ENCODE data around the gene DOP1A. TPM values are rescaled to one million over a fixed set of nuclear protein-coding genes. Genes with fewer than 3 reads are reported as not detected.
A peak's percentile ranks its signal among the peaks of the same experiment; 100 is the strongest.

Gene DOP1A
- total and polyA plus RNA-seq, 2 of the 13 experiments (the other 11 are each of a cell fraction or from before 2014, with no cell fraction given), result 5.2 to 16.7 TPM

DNA sequence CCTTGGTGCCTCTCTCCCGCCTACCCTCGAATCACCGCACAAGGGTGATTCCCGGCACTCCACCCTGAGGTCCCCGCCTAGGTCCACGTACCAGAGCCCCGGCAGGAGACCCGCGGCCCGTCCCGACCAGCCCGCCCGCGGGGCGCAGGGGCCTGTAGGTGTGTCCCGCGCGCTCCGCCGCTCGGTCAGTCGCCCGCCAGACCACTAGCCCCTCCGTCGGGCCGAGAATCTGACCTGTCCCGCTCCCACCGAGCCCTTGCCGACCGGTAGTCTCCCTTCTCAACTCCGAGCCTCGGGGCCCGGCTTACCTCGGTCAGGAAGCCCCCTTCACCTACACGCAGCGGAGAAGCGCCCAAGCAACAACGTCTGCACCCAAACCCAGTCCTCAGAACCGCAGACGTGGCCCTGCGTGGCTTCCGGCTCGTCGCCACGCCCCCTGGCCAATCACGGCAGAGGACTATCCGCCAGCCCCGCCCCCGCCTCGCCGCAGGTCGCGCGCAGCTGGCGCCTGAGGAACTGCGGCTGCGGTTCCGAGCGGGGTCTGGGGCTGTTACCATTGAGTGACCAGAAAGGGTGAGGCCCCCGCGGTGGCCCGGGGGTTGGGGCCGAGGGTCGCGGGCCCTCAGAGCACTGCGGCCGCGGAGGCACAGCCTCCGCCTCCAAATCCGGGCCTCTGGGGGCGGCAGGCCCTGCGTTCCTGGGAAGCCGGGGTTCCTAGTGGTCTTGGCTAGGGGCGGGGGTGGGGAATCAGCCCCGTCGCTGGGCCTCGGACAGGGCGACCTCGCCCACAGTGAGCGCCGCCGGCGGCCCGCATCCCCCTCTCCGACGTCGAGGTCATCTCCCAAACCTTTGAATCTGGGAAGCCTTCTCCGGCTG lies 125.6 kb downstream of the DOP1A start, which contains the start of the genes PGM3 and RWDD2A (continued):
- TF ChIP-seq, protein P1, sequence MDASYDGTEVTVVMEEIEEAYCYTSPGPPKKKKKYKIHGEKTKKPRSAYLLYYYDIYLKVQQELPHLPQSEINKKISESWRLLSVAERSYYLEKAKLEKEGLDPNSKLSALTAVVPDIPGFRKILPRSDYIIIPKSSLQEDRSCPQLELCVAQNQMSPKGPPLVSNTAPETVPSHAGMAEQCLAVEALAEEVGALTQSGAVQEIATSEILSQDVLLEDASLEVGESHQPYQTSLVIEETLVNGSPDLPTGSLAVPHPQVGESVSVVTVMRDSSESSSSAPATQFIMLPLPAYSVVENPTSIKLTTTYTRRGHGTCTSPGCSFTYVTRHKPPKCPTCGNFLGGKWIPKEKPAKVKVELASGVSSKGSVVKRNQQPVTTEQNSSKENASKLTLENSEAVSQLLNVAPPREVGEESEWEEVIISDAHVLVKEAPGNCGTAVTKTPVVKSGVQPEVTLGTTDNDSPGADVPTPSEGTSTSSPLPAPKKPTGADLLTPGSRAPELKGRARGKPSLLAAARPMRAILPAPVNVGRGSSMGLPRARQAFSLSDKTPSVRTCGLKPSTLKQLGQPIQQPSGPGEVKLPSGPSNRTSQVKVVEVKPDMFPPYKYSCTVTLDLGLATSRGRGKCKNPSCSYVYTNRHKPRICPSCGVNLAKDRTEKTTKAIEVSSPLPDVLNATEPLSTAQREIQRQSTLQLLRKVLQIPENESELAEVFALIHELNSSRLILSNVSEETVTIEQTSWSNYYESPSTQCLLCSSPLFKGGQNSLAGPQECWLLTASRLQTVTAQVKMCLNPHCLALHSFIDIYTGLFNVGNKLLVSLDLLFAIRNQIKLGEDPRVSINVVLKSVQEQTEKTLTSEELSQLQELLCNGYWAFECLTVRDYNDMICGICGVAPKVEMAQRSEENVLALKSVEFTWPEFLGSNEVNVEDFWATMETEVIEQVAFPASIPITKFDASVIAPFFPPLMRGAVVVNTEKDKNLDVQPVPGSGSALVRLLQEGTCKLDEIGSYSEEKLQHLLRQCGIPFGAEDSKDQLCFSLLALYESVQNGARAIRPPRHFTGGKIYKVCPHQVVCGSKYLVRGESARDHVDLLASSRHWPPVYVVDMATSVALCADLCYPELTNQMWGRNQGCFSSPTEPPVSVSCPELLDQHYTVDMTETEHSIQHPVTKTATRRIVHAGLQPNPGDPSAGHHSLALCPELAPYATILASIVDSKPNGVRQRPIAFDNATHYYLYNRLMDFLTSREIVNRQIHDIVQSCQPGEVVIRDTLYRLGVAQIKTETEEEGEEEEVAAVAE (CRISPR knock-in tag; IDR thresholded peaks at IDR 0.05; ENCODE audit: borderline replicate concordance), result peak; percentile 78; the same call in 1 of the 2 replicates
- TF ChIP-seq ARNT2 (CRISPR knock-in tag; IDR thresholded peaks at IDR 0.05; ENCODE audit: low read depth), result peak; percentile 87
- TF ChIP-seq, protein P2, sequence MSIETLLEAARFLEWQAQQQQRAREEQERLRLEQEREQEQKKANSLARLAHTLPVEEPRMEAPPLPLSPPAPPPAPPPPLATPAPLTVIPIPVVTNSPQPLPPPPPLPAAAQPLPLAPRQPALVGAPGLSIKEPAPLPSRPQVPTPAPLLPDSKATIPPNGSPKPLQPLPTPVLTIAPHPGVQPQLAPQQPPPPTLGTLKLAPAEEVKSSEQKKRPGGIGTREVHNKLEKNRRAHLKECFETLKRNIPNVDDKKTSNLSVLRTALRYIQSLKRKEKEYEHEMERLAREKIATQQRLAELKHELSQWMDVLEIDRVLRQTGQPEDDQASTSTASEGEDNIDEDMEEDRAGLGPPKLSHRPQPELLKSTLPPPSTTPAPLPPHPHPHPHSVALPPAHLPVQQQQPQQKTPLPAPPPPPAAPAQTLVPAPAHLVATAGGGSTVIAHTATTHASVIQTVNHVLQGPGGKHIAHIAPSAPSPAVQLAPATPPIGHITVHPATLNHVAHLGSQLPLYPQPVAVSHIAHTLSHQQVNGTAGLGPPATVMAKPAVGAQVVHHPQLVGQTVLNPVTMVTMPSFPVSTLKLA (IDR thresholded peaks at IDR 0.05), result peak; percentile 43
- peak; percentile 68 for TF ChIP-seq ZMYM4 (CRISPR knock-in tag; IDR thresholded peaks at IDR 0.05)
- 0 out of 2 replicates have a peak, but pooled peaks have one; percentile 11 for TF ChIP-seq SIX1 (CRISPR knock-in tag; IDR thresholded peaks at IDR 0.05; ENCODE audit: borderline replicate concordance)
- no peak; the same call in 1 of the 2 replicates for TF ChIP-seq SP5 (CRISPR knock-in tag; IDR thresholded peaks at IDR 0.05; ENCODE audit: borderline replicate concordance, low read depth)
- TF ChIP-seq ZNF20 (CRISPR knock-in tag; IDR thresholded peaks at IDR 0.05), result no peak
- TF ChIP-seq, protein P3, sequence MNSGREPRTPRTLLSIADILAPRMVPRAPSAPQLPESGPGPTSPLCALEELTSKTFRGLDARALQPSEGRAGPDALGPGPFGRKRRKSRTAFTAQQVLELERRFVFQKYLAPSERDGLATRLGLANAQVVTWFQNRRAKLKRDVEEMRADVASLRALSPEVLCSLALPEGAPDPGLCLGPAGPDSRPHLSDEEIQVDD (CRISPR knock-in tag; IDR thresholded peaks at IDR 0.05; ENCODE audit: borderline replicate concordance), result no peak; the same call in 1 of the 2 replicates
- TF ChIP-seq, protein P4, sequence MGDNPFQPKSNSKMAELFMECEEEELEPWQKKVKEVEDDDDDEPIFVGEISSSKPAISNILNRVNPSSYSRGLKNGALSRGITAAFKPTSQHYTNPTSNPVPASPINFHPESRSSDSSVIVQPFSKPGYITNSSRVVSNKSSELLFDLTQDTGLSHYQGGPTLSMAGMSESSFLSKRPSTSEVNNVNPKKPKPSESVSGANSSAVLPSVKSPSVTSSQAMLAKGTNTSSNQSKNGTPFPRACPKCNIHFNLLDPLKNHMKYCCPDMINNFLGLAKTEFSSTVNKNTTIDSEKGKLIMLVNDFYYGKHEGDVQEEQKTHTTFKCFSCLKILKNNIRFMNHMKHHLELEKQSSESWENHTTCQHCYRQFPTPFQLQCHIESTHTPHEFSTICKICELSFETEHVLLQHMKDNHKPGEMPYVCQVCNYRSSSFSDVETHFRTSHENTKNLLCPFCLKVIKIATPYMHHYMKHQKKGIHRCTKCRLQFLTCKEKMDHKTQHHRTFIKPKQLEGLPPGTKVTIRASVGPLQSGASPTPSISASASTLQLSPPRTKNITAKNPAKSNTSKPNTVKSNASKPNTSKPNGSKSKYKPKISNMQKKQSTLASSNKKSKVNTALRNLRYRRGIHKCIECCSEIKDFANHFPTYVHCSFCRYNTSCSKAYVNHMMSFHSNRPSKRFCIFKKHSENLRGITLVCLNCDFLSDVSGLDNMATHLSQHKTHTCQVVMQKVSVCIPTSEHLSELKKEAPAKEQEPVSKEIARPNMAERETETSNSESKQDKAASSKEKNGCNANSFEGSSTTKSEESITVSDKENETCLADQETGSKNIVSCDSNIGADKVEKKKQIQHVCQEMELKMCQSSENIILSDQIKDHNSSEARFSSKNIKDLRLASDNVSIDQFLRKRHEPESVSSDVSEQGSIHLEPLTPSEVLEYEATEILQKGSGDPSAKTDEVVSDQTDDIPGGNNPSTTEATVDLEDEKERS (CRISPR knock-in tag; IDR thresholded peaks at IDR 0.05), result 0 out of 2 replicates have a peak, but pooled peaks have one; percentile 57
- TF ChIP-seq, protein P5, sequence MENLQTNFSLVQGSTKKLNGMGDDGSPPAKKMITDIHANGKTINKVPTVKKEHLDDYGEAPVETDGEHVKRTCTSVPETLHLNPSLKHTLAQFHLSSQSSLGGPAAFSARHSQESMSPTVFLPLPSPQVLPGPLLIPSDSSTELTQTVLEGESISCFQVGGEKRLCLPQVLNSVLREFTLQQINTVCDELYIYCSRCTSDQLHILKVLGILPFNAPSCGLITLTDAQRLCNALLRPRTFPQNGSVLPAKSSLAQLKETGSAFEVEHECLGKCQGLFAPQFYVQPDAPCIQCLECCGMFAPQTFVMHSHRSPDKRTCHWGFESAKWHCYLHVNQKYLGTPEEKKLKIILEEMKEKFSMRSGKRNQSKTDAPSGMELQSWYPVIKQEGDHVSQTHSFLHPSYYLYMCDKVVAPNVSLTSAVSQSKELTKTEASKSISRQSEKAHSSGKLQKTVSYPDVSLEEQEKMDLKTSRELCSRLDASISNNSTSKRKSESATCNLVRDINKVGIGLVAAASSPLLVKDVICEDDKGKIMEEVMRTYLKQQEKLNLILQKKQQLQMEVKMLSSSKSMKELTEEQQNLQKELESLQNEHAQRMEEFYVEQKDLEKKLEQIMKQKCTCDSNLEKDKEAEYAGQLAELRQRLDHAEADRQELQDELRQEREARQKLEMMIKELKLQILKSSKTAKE (CRISPR knock-in tag; IDR thresholded peaks at IDR 0.05; ENCODE audit: borderline replicate concordance), result 0 out of 2 replicates have a peak, but pooled peaks have one; percentile 51
- 0 out of 2 replicates have a peak, but pooled peaks have one; percentile 28 for TF ChIP-seq SIX4 (CRISPR knock-in tag; IDR thresholded peaks at IDR 0.05)
- TF ChIP-seq GATAD1 (CRISPR knock-in tag; IDR thresholded peaks at IDR 0.05), result peak; percentile 80
